ENCODE data around the gene PCYT1B. TPM values are rescaled to one million over a fixed set of nuclear protein-coding genes. Genes with fewer than 3 reads are reported as not detected.

PCYT1B gene
- total and polyA plus RNA-seq, 9 of the 15 experiments (the other 6 are each of a cell fraction or from before 2014, with no cell fraction given): 0.04 to 0.34 (median 0.07) TPM; not detected in 1

DNA sequence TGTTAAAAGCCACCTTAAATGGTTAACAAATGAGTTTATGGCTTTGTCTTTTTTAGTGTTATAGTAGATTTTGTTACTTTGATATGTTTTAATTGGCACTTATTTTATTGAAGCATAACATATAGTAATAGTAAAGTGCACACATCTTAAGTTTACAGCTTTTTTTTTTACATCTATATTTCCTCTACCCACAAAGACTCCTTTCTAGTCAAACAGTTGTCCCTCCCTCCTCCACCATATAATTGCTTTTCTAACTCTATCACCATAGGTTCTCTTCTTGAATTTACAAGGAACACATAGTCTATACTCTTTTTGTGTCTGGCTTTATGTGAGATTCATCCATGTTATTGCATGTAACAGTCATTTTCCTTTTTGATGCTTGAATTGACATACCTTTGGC is 110.6 kb downstream of the PCYT1B start (continued):
- no peak for TF ChIP-seq ATF3 (IDR thresholded peaks at IDR 0.05)
- TF ChIP-seq ATF3 (CRISPR knock-in tag; conservative IDR thresholded peaks at IDR 0.05): no peak

GRCh38 chrX:24528605-24529004 is 118.5 kb downstream of the PCYT1B start:
- TF ChIP-seq HEY1 (CRISPR knock-in tag; IDR thresholded peaks at IDR 0.05; ENCODE audit: borderline replicate concordance): no peak
- no peak for TF ChIP-seq KDM4B (IDR thresholded peaks at IDR 0.05; ENCODE audit: borderline replicate concordance in 2 of 2, low read depth in 1 of 2)
- no peaks in the 10 kb centered on the region for H3K4me1 ChIP-seq (replicated peaks in 1 of 2; ENCODE audit: control insufficient read depth in 2 of 2, insufficient read depth in 2 of 2, low read length in 2 of 2)
- FAIRE-seq (no peak), ATAC-seq (no peak), DNase-seq (ENCODE audit: extremely low read depth in 1 of 4, low spot score in 3 of 4) (no peak)
- no peak overlapping the region for H3K4me3 ChIP-seq
- WGBS (ENCODE audit: insufficient coverage, low coverage, missing lambda C conversion rate): 0% methylated on average over 1 of the region's 1 CpG
- intact Hi-C loops (cut with micrococcal nuclease) (no loop called here), in situ Hi-C loops (cut with MboI) (no loop called here)
- no TSS peak for BruUV-seq (replicated peaks)
- no peaks in the 10 kb centered on the region for H3K9me3 ChIP-seq (replicated peaks; ENCODE audit: control insufficient read depth, insufficient read depth, low read depth, low read length)
- no peaks in the 10 kb centered on the region for H3K79me2 ChIP-seq (ENCODE audit: control insufficient read depth, insufficient read depth, low read length)
- no peaks in the 10 kb centered on the region for H3K36me3 ChIP-seq (ENCODE audit: control insufficient read depth, insufficient read depth, low read length)
- ChIA-PET CTCF (ENCODE audit: low intra/inter-chr PET ratio) (no interaction called here), POLR2A (no interaction called here)
- no peak overlapping the region for H3K4me2 ChIP-seq (ENCODE audit: insufficient read depth, low read length)
- no peak overlapping the region for H3K27ac ChIP-seq (ENCODE audit: extremely low read depth, low read depth, low read length)
- no peaks in the 10 kb centered on the region for H4K20me1 ChIP-seq (replicated peaks; ENCODE audit: control insufficient read depth, insufficient read depth, low read length)
- no peak overlapping the region for H2AFZ ChIP-seq (ENCODE audit: low read depth, low read length)
- H3K9me1 ChIP-seq (ENCODE audit: control insufficient read depth, insufficient read depth, low read length): no peaks in the 10 kb centered on the region
- no peak overlapping the region for H3K9ac ChIP-seq (ENCODE audit: insufficient read depth in 1 of 2, low read depth in 2 of 2, low read length in 2 of 2)
- H3K27me3 ChIP-seq (ENCODE audit: control insufficient read depth in 2 of 2, insufficient read depth in 2 of 2, low read length in 2 of 2): no peaks in the 10 kb centered on the region; a peak in 1 of 5 replicates

All from K562 (cell line).